Measurements from ENCODE around the gene ROGDI. TPM values are rescaled to one million over a fixed set of nuclear protein-coding genes. Genes with fewer than 3 reads are reported as not detected.

The ROGDI gene
- total and polyA plus RNA-seq, 2 of the 13 experiments (the other 11 are each of a cell fraction or from before 2014, with no cell fraction given): 19.2 to 42.1 TPM

- TF ChIP-seq, protein P1, sequence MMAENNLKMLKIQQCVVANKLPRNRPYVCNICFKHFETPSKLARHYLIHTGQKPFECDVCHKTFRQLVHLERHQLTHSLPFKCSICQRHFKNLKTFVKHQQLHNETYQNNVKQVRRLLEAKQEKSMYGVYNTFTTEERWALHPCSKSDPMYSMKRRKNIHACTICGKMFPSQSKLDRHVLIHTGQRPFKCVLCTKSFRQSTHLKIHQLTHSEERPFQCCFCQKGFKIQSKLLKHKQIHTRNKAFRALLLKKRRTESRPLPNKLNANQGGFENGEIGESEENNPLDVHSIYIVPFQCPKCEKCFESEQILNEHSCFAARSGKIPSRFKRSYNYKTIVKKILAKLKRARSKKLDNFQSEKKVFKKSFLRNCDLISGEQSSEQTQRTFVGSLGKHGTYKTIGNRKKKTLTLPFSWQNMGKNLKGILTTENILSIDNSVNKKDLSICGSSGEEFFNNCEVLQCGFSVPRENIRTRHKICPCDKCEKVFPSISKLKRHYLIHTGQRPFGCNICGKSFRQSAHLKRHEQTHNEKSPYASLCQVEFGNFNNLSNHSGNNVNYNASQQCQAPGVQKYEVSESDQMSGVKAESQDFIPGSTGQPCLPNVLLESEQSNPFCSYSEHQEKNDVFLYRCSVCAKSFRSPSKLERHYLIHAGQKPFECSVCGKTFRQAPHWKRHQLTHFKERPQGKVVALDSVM (CRISPR knock-in tag; IDR thresholded peaks at IDR 0.05): no peak
Observed at GRCh38 chr16:4749700-4750257, 52.7 kb downstream of the ROGDI start (continued).

DNA sequence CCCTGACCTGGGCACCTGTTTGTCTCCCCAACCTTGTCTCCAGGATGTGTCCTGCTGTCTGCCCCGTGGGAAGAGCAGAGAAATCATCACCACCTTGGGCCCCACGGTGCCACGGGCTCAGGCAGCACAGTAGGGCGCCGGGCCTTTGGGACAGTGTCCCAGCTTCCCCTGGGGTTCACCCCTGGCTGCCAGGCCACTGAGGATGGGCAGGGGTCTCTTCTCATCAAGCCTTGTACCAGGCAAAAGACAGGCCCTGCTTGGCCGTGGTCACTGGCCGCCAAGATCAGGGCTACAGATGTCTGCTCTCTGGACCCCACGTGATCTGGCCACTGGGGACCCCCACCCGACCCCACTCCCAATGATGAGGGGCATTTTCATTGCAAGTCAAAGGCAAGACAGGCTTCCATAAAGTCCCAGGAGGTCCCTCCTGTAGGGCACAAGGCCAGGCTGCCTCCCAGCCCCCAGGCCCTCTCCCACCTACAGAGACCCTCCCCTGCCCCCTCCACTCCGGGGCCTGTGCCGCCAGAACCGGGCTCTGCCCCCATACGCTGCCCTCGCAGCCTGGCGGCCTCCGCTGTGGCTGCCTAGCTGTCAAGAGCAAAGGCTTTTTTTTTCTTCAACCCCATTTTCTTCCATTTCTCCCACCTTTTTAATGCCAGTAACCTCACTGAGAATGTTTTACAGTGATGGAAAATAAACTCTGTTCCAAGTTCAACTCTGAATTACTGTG, 53.6 kb downstream of the ROGDI start:
- intact Hi-C loops (cut with micrococcal nuclease; ENCODE audit: unreplicated experiment): no loop called here
- no peak for FAIRE-seq
- 93% methylated on average over 7 of the region's 16 CpGs for WGBS (ENCODE audit: low lambda C conversion rate)
- ATAC-seq: no peak
- H2AFZ ChIP-seq (ENCODE audit: low read length): no peak overlapping the region
- H3K4me1 ChIP-seq (ENCODE audit: insufficient read depth, low read length): peaks cover under 1% of the 10 kb centered on the region; the same call in 1 of the 2 replicates
- H3K36me3 ChIP-seq (replicated peaks in 1 of 2; ENCODE audit: control insufficient read depth in 1 of 2, insufficient read depth in 2 of 2, low read length in 2 of 2): peaks cover 17 to 29% of the 10 kb centered on the region in 2 experiments
- H3K4me2 ChIP-seq (ENCODE audit: low read depth, low read length): no peak overlapping the region
- H3K9me3 ChIP-seq (ENCODE audit: low read length): no peaks in the 10 kb centered on the region
- H3K27me3 ChIP-seq (ENCODE audit: control insufficient read depth in 1 of 2, insufficient read depth in 2 of 2, low read length in 2 of 2): no peaks in the 10 kb centered on the region
- TF ChIP-seq, protein P2, sequence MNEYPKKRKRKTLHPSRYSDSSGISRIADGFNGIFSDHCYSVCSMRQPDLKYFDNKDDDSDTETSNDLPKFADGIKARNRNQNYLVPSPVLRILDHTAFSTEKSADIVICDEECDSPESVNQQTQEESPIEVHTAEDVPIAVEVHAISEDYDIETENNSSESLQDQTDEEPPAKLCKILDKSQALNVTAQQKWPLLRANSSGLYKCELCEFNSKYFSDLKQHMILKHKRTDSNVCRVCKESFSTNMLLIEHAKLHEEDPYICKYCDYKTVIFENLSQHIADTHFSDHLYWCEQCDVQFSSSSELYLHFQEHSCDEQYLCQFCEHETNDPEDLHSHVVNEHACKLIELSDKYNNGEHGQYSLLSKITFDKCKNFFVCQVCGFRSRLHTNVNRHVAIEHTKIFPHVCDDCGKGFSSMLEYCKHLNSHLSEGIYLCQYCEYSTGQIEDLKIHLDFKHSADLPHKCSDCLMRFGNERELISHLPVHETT (CRISPR knock-in tag; conservative IDR thresholded peaks at IDR 0.05): no peak
- TF ChIP-seq FIP1L1 (IDR thresholded peaks at IDR 0.05; ENCODE audit: borderline replicate concordance, insufficient read depth, low read depth, low read length) (no peak), ZNF747 (CRISPR knock-in tag; IDR thresholded peaks at IDR 0.05; ENCODE audit: borderline replicate concordance) (no peak), AGO2 (optimal IDR thresholded peaks at IDR 0.05; ENCODE audit: low read depth, low read length) (peak; percentile 84), ZNF782 (CRISPR knock-in tag; IDR thresholded peaks at IDR 0.05; ENCODE audit: borderline replicate concordance) (no peak), SP140L (CRISPR knock-in tag; IDR thresholded peaks at IDR 0.05; ENCODE audit: borderline replicate concordance) (no peak)
- TF ChIP-seq, protein P3, sequence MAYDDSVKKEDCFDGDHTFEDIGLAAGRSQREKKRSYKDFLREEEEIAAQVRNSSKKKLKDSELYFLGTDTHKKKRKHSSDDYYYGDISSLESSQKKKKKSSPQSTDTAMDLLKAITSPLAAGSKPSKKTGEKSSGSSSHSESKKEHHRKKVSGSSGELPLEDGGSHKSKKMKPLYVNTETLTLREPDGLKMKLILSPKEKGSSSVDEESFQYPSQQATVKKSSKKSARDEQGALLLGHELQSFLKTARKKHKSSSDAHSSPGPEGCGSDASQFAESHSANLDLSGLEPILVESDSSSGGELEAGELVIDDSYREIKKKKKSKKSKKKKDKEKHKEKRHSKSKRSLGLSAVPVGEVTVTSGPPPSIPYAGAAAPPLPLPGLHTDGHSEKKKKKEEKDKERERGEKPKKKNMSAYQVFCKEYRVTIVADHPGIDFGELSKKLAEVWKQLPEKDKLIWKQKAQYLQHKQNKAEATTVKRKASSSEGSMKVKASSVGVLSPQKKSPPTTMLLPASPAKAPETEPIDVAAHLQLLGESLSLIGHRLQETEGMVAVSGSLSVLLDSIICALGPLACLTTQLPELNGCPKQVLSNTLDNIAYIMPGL (CRISPR knock-in tag; IDR thresholded peaks at IDR 0.05; ENCODE audit: borderline replicate concordance in 1 of 2, low read depth in 1 of 2): no peak
- no peak overlapping the region for H3K4me3 ChIP-seq (replicated peaks in 1 of 3; ENCODE audit: insufficient read depth in 1 of 3, low read depth in 2 of 3, low read length in 3 of 3)
- H3K9ac ChIP-seq (ENCODE audit: insufficient read depth, low read depth, low read length): no peak overlapping the region
- DNase-seq (ENCODE audit: low spot score): no peak
- in situ Hi-C loops (cut with HindIII; ENCODE audit: extremely low pct_ligation_motif_present, low pct_unique_long_range_greater_than_20kb): no loop called here
- H3K79me2 ChIP-seq (ENCODE audit: insufficient read depth, low read length): no peaks in the 10 kb centered on the region
- POLR2A ChIA-PET: no interaction called here
- CTCF ChIA-PET (ENCODE audit: low intra/inter-chr PET ratio, low total read pairs): no interaction called here
- no peak overlapping the region for H3K27ac ChIP-seq (ENCODE audit: extremely low read length, insufficient read depth, low read length)
- BruUV-seq (replicated peaks): no TSS peak
- no peaks in the 10 kb centered on the region for H4K20me1 ChIP-seq (ENCODE audit: insufficient read depth, low read length)
